Measurements from ENCODE around the gene POU2AF1.

Gene POU2AF1

GRCh38 chr11:111358038-111359001 is 20.8 kb downstream of the POU2AF1 start:
- H3K9ac ChIP-seq (ENCODE audit: low read length): no peak overlapping the region
- H3K9me3 ChIP-seq (ENCODE audit: control insufficient read depth, low read depth, low read length): no peaks in the 10 kb centered on the region
- H3K27me3 ChIP-seq (ENCODE audit: control insufficient read depth, insufficient read depth, low read length): no peaks in the 10 kb centered on the region
- H3K36me3 ChIP-seq (ENCODE audit: control insufficient read depth, low read depth, low read length): no peaks in the 10 kb centered on the region
- no peak overlapping the region for H3K27ac ChIP-seq (ENCODE audit: low read length)
- H3K4me3 ChIP-seq (ENCODE audit: low read length): no peak overlapping the region
- no peaks in the 10 kb centered on the region for H3K4me1 ChIP-seq (ENCODE audit: control insufficient read depth, low read depth, low read length)

GRCh38 chr11:111357150-111358037 is 21.7 kb downstream of the POU2AF1 start:
- H3K27me3 ChIP-seq (ENCODE audit: control insufficient read depth, insufficient read depth, low read length): no peaks in the 10 kb centered on the region
- H3K36me3 ChIP-seq (ENCODE audit: control insufficient read depth, low read depth, low read length): no peaks in the 10 kb centered on the region
- H3K4me1 ChIP-seq (ENCODE audit: control insufficient read depth, low read depth, low read length): no peaks in the 10 kb centered on the region
- no peak overlapping the region for H3K4me3 ChIP-seq (ENCODE audit: low read length)
- H3K27ac ChIP-seq (ENCODE audit: low read length): no peak overlapping the region
- H3K9me3 ChIP-seq (ENCODE audit: control insufficient read depth, low read depth, low read length): no peaks in the 10 kb centered on the region
- H3K9ac ChIP-seq (ENCODE audit: low read length): no peak overlapping the region

- H3K4me1 ChIP-seq (ENCODE audit: control insufficient read depth, low read depth, low read length): no peaks in the 10 kb centered on the region
- no peak overlapping the region for H3K4me3 ChIP-seq (ENCODE audit: low read length)
- H3K9me3 ChIP-seq (ENCODE audit: control insufficient read depth, low read depth, low read length): no peaks in the 10 kb centered on the region
- no peak overlapping the region for H3K27ac ChIP-seq (ENCODE audit: low read length)
- H3K9ac ChIP-seq (ENCODE audit: low read length): no peak overlapping the region
- no peaks in the 10 kb centered on the region for H3K27me3 ChIP-seq (ENCODE audit: control insufficient read depth, insufficient read depth, low read length)
- H3K36me3 ChIP-seq (ENCODE audit: control insufficient read depth, low read depth, low read length): no peaks in the 10 kb centered on the region
Observed at GRCh38 chr11:111356660-111357048, 22.4 kb downstream of the POU2AF1 start.

GRCh38 chr11:111355956-111356659 is 23.0 kb downstream of the POU2AF1 start:
- Histone ChIP-seq H3K4me1 (ENCODE audit: control insufficient read depth, low read depth, low read length) (no peaks in the 10 kb centered on the region), H3K27me3 (ENCODE audit: control insufficient read depth, insufficient read depth, low read length) (no peaks in the 10 kb centered on the region), H3K9ac (ENCODE audit: low read length) (no peak overlapping the region), H3K27ac (ENCODE audit: low read length) (no peak overlapping the region), H3K36me3 (ENCODE audit: control insufficient read depth, low read depth, low read length) (no peaks in the 10 kb centered on the region), H3K4me3 (ENCODE audit: low read length) (no peak overlapping the region), H3K9me3 (ENCODE audit: control insufficient read depth, low read depth, low read length) (no peaks in the 10 kb centered on the region)

GRCh38 chr11:111355101-111355500 is 24.0 kb downstream of the POU2AF1 start:
- no peaks in the 10 kb centered on the region for H3K27me3 ChIP-seq (ENCODE audit: control insufficient read depth, insufficient read depth, low read length)
- no peaks in the 10 kb centered on the region for H3K9me3 ChIP-seq (ENCODE audit: control insufficient read depth, low read depth, low read length)
- H3K4me1 ChIP-seq (ENCODE audit: control insufficient read depth, low read depth, low read length): no peaks in the 10 kb centered on the region
- H3K36me3 ChIP-seq (ENCODE audit: control insufficient read depth, low read depth, low read length): no peaks in the 10 kb centered on the region
- no peak overlapping the region for H3K27ac ChIP-seq (ENCODE audit: low read length)
- H3K9ac ChIP-seq (ENCODE audit: low read length): no peak overlapping the region
- H3K4me3 ChIP-seq (ENCODE audit: low read length): no peak overlapping the region

- H3K9me3 ChIP-seq (ENCODE audit: control insufficient read depth, low read depth, low read length): no peaks in the 10 kb centered on the region
- H3K4me1 ChIP-seq (ENCODE audit: control insufficient read depth, low read depth, low read length): no peaks in the 10 kb centered on the region
- H3K9ac ChIP-seq (ENCODE audit: low read length): no peak overlapping the region
- no peak overlapping the region for H3K4me3 ChIP-seq (ENCODE audit: low read length)
- no peaks in the 10 kb centered on the region for H3K36me3 ChIP-seq (ENCODE audit: control insufficient read depth, low read depth, low read length)
- H3K27ac ChIP-seq (ENCODE audit: low read length): no peak overlapping the region
- no peaks in the 10 kb centered on the region for H3K27me3 ChIP-seq (ENCODE audit: control insufficient read depth, insufficient read depth, low read length)
Observed at GRCh38 chr11:111354601-111354891, 24.5 kb downstream of the POU2AF1 start.

- Histone ChIP-seq H3K4me3 (ENCODE audit: low read length) (no peak overlapping the region), H3K36me3 (ENCODE audit: control insufficient read depth, low read depth, low read length) (no peaks in the 10 kb centered on the region), H3K27ac (ENCODE audit: low read length) (no peak overlapping the region), H3K9ac (ENCODE audit: low read length) (no peak overlapping the region), H3K27me3 (ENCODE audit: control insufficient read depth, insufficient read depth, low read length) (no peaks in the 10 kb centered on the region), H3K9me3 (ENCODE audit: control insufficient read depth, low read depth, low read length) (no peaks in the 10 kb centered on the region), H3K4me1 (ENCODE audit: control insufficient read depth, low read depth, low read length) (no peaks in the 10 kb centered on the region)
Observed at GRCh38 chr11:111353776-111354600, 25.1 kb downstream of the POU2AF1 start.

- Histone ChIP-seq H3K27ac (ENCODE audit: low read length) (no peak overlapping the region), H3K4me1 (ENCODE audit: control insufficient read depth, low read depth, low read length) (no peaks in the 10 kb centered on the region)
Observed at GRCh38 chr11:111352935-111353710, 26.0 kb downstream of the POU2AF1 start.

GRCh38 chr11:111352231-111352746 is 26.8 kb downstream of the POU2AF1 start:
- Histone ChIP-seq H3K27me3 (ENCODE audit: control insufficient read depth, insufficient read depth, low read length) (no peaks in the 10 kb centered on the region), H3K9ac (ENCODE audit: low read length) (no peak overlapping the region), H3K4me1 (ENCODE audit: control insufficient read depth, low read depth, low read length) (no peaks in the 10 kb centered on the region), H3K9me3 (ENCODE audit: control insufficient read depth, low read depth, low read length) (no peaks in the 10 kb centered on the region), H3K27ac (ENCODE audit: low read length) (no peak overlapping the region), H3K4me3 (ENCODE audit: low read length) (no peak overlapping the region), H3K36me3 (ENCODE audit: control insufficient read depth, low read depth, low read length) (no peaks in the 10 kb centered on the region)

More at GRCh38 chr11:111352935-111353710, 26.0 kb downstream of the POU2AF1 start:
- H3K9me3 ChIP-seq (ENCODE audit: control insufficient read depth, low read depth, low read length): no peaks in the 10 kb centered on the region
- no peaks in the 10 kb centered on the region for H3K27me3 ChIP-seq (ENCODE audit: control insufficient read depth, insufficient read depth, low read length)
- no peaks in the 10 kb centered on the region for H3K36me3 ChIP-seq (ENCODE audit: control insufficient read depth, low read depth, low read length)
- H3K9ac ChIP-seq (ENCODE audit: low read length): no peak overlapping the region
- H3K4me3 ChIP-seq (ENCODE audit: low read length): no peak overlapping the region

GRCh38 chr11:111351374-111352055 is 27.6 kb downstream of the POU2AF1 start:
- Histone ChIP-seq H3K27ac (ENCODE audit: low read length) (no peak overlapping the region), H3K4me3 (ENCODE audit: low read length) (no peak overlapping the region), H3K4me1 (ENCODE audit: control insufficient read depth, low read depth, low read length) (no peaks in the 10 kb centered on the region), H3K9ac (ENCODE audit: low read length) (no peak overlapping the region), H3K36me3 (ENCODE audit: control insufficient read depth, low read depth, low read length) (no peaks in the 10 kb centered on the region), H3K27me3 (ENCODE audit: control insufficient read depth, insufficient read depth, low read length) (no peaks in the 10 kb centered on the region), H3K9me3 (ENCODE audit: control insufficient read depth, low read depth, low read length) (no peaks in the 10 kb centered on the region)
